DMS 273 (cell line): ENCODE results near the gene TJAP1.
A peak's percentile ranks its signal among the peaks of the same experiment; 100 is the strongest.
"Not testable (repeated sequence)": the region's sequence is repeated elsewhere in the genome, so short reads cannot be mapped to it uniquely, and the experiment has no call there.

Experiments
- DNase-seq: peaks from one replicate; lab custom pipeline; 2025; ENCODE audit not compliant: unreplicated experiment; lab: John Stamatoyannopoulos, UW

The TJAP1 gene

GRCh38 chr6:43481075-43481474 is 3.7 kb downstream of the TJAP1 start:
- DNase-seq: no peak

DNA sequence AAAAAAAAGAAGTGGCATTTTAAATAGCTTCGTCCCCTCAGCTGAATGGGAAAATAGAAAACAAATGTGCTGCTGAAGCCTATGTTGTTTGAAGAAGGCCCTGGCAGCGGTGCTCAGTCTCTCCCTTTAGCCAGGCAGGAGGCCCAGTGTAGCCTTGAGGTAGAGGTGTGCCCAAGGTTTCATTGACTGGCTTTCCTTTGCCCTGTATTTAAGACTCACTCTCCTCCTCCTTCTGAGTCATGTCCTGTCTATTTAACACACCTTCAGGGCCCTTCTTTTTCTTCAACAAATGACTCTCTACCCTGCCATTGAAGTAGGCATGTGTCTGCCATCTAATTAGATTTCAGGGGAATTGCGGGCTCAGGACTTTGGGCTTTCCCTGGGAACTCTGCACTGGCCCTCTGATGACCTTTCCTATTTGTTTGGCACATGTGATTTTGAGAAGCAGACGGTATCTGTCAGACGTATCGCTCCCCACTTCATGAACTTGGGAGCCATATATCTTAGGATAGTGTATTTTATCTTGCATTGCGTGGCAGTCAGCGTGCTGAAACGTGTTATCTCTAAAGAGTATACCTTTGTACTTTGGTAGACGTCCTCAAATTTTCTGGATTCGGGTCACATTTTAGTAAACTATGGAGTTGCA is 4.3 kb downstream of the TJAP1 start:
- DNase-seq: no peak

- DNase-seq: no peak
Measured at GRCh38 chr6:43488667-43489276, 11.4 kb downstream of the TJAP1 start.

GRCh38 chr6:43489277-43490072 is 12.1 kb downstream of the TJAP1 start:
- DNase-seq: peak; percentile 30

DNA sequence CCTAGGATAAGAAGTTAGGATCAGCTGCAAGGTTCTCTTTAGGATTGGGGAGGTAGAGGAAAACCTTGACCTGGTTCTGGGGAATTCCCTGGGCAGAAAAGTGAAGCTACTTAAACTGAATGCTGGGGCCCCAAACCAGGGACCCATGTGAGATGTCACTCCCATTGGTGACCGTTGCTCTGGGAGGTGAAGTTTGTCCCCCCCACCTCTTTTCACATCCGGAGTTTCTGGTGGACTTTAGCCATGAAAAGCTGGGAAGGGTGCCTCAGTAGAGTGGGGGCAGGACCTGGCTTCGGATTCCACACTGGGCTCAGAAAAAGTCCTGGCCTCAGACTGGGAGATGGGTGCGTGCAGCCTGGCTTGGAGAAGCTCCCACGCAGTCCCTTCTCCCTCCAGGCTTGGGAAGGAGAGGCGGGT is 13.2 kb downstream of the TJAP1 start:
- DNase-seq: no peak

- DNase-seq: peak; percentile 74
Measured at GRCh38 chr6:43491750-43492661, 14.6 kb downstream of the TJAP1 start.

- DNase-seq: no peak
Measured at GRCh38 chr6:43492673-43493072, 15.3 kb downstream of the TJAP1 start.

DNA sequence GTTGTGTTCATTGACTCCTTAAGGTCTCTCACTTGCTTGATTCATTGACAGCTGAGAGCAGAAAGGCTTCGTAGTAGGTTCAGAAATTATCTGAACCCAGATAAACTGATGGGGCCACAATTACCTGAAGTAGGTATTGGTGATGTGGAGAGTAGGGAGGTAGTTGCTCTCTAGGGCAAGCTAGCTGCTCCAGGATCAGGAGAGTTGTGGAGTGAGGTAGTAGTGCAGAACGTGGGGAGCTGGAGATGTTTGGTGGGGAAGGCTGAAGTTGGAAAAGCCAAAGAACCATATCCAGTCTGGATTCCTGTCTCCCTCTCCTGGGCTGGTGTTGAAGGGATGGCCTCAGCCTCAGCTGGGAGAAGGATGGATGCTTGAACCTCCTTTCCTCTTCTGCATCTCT is 15.9 kb downstream of the TJAP1 start:
- no peak for DNase-seq

DNA sequence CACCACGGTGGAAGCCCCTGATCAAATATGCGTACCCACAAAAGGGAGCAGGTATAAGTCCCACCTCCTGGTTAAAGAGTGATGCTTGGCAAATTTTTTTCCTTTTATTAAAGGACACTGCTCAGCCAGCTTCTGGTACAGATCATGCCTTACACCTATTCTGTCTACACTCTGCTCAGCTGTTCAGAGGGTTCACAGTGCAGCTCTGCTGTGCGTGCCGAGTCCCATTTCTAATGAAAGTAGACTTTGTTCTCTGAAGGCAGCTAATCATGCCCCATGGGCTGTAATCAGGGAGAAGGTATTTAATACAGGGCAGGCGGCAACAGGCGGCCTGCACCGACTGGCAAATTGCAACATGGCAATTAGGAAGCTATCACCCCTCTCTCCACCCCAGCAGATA is 16.5 kb downstream of the TJAP1 start:
- DNase-seq: no peak

DNA sequence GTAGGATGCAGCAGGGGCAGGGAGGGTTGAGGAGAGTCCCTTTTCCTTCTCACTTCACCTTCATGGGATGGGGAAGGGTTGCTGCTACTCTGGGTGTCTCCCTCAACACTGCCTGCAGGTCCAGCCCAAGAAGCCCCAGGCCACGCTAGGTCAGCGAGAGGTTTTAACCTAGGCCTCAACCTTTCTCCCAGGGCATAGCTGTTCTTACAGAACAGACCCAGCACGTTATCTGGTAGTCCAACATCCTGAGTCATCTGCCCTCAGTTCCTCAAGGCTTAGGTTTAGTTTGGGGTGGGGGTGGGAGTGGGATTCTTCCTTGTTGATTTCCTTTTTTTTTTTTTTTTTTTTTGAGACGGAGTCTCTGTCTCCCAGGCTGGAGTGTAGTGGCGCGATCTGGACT is 17.0 kb downstream of the TJAP1 start:
- no peak for DNase-seq

DNA sequence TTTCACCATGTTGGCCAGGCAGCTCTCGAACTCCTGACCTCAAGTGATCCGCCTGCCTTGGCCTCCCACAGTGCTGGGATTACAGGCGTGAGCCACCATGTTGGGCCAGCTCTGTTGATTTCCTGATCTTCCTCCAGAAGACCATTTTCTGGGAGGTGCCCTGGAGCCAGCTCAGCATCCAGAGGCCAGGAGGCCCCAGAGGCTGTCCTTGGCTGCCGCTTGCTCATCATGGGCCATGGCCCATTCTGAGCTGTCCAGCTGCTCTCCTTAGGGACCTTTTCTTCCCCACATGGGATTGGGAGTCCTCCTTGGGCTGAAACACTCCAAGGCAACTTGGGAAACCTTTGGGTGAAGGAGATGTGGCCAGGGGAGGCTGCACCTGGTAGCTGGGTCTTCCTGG is 17.4 kb downstream of the TJAP1 start:
- no peak for DNase-seq

GRCh38 chr6:43495409-43495941 is 18.1 kb downstream of the TJAP1 start:
- peak; percentile 53 for DNase-seq

- peak; percentile 80 for DNase-seq
Measured at GRCh38 chr6:43496370-43497128, 19.2 kb downstream of the TJAP1 start.

- no peak for DNase-seq
Measured at GRCh38 chr6:43497129-43497396, 19.7 kb downstream of the TJAP1 start.

DNA sequence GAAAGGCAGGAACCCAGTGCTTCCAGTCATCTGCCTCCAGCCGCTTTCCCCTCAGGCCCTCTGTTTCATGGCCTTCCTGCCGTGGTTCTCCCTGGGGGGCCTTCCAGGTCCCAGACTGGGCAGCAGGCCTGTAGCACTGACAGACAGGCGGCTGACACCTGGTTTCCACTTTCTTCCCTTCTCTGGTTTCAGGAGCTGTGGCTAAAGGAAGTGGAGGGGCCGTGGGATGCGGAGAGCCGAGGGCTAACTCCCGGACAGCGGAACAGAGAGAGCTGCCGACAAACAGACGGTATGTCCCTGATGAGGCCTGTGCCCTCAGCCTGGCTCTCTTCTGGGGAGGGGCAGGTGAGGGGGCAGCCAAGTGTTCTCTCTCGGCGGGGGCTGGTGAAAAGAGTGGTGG is 20.3 kb downstream of the TJAP1 start:
- DNase-seq: no peak

GRCh38 chr6:43498291-43498690 is 20.9 kb downstream of the TJAP1 start:
- not testable (repeated sequence) for DNase-seq

DNA sequence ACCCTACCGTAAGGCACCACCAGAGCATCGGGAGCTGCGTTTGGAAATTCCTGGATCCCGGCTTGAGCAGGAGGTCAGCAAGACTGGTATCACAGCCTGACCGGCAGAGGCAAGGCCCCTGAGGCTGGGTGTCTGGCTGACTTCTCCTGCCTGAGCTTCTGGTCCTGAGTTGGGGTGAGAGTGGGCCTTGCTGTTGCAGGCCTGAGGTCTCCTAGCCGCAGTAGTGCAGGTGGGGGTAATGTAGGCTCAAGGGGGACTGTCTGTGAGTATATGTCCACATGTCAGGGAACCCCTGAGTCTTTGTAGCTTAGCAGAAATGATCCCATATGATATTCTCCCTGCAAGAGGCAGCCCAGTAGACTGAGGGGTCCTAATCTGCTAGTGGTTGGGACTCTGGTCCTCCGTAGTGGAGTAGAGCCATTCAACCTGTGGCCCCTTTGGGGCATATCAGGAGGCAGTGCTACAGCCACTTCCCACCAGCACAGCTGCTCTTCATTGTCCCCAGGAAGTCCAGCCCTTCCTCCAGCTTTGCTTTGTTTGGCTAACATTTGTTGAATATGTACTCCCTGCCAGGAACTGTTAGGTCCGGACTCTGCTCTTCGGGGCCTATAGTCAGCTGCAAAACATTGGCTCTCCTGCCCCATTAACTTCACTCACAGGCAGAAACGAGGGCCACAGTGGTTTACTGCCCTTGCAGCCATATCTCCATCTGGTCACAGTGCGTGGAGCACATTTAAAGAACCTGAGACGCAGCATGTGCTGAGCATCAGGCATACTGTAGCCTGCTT is 21.9 kb downstream of the TJAP1 start:
- no peak for DNase-seq

DNA sequence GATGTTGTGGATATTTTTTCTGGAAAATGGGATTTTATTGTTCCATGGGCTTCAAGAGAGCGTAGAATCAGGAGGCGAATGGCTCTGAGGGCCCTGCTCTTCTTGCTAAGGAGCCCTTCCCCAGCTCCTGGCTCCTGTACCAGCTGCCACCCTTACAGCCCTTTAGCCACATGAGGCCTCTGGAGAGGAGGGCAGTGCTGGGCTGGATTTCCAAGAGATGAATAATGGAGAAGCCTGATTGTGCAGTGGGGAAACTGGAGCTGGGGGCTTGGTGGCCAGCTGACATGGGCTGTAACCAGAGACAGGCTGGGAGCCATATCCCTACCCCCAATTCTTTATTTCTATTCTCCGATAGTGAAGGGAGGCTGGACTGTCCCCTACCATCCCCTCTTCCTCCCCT is 23.6 kb downstream of the TJAP1 start:
- no peak for DNase-seq

DNA sequence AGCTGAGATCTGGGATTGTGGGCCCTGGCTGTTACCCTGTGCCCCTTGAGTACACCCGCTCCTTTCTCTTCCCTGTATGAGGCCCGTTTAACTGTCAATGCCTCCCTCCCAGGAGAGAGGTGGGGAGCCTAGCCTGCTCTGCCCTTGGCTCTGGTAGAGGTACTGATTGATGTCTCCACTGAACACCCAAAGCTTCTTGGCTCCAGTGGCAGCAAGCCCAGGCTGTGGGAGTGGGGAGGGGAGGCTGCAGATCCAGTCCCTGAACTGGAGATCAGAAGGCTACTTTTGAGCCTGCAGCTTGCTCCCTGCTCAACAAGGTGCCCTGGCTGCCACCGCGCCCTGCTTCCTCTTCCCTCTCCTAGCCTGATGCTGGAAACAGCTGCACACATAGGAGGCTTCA is 25.3 kb downstream of the TJAP1 start:
- no peak for DNase-seq

DNA sequence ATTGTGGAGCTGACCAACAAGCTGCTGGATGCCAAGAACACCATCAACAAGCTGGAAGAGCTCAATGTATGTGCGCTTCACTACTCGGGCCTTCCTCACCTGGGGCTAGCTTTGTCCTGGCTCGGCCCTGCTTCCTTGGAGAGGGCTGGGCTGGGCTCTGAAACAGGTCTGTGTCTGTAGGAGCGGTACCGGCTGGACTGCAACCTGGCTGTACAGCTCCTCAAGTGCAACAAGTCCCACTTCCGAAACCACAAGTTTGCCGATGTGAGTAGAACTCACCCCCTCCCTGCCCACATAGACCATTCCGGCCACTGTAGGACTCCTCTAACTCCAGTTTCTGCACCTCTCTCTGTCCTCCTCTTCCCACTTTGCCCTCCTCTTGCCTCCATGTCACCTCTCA is 26.1 kb downstream of the TJAP1 start:
- no peak for DNase-seq
